Measurements from ENCODE around the gene LRRC42.

Gene LRRC42

GRCh38 chr1:53963460-53963859 is 17.3 kb downstream of the LRRC42 start:
- peaks cover 10% of the 10 kb centered on the region; the same call in 1 of the 2 replicates for H3K36me3 ChIP-seq (ENCODE audit: low read length)
- H2AFZ ChIP-seq (ENCODE audit: low read depth, low read length, severe bottlenecking), result no peak overlapping the region
- 0 out of 2 replicates have a peak, but pooled peaks cover 4% of the 10 kb centered on the region for H3F3A ChIP-seq (ENCODE audit: insufficient read depth)
- no peak overlapping the region for H3K4me3 ChIP-seq (ENCODE audit: insufficient read depth, low read length, poor library complexity, severe bottlenecking)
- H3K27ac ChIP-seq (ENCODE audit: low read depth, low read length), result no peak overlapping the region
- H3K9me3 ChIP-seq (ENCODE audit: insufficient read depth, low read length), result no peaks in the 10 kb centered on the region
- H4K20me1 ChIP-seq (ENCODE audit: low read depth, low read length), result no peaks in the 10 kb centered on the region
- H3K27me3 ChIP-seq (ENCODE audit: low read length), result no peaks in the 10 kb centered on the region
- no peak overlapping the region for H3K4me2 ChIP-seq (ENCODE audit: low read depth, low read length, poor library complexity, severe bottlenecking)
- no peak for TF ChIP-seq CTCF (IDR thresholded peaks at IDR 0.05; ENCODE audit: insufficient read depth, low read length, poor library complexity, severe bottlenecking)
- TF ChIP-seq EZH2phosphoT487 (conservative IDR thresholded peaks at IDR 0.05; ENCODE audit: low read length), result no peak
- H3K9me2 ChIP-seq (replicated peaks; ENCODE audit: insufficient read depth, low read length), result no peaks in the 10 kb centered on the region
- H3K79me2 ChIP-seq (ENCODE audit: insufficient read depth, low read length), result no peaks in the 10 kb centered on the region
- no peak overlapping the region for H3K9ac ChIP-seq (ENCODE audit: low read length)

GRCh38 chr1:53964109-53964508 is 18.0 kb downstream of the LRRC42 start:
- no peaks in the 10 kb centered on the region for H3K27me3 ChIP-seq (ENCODE audit: low read length)

GRCh38 chr1:53966794-53967193 is 20.6 kb downstream of the LRRC42 start:
- H3K4me2 ChIP-seq (ENCODE audit: low read depth, low read length, poor library complexity, severe bottlenecking), result no peak overlapping the region
- no peak overlapping the region for H3K27ac ChIP-seq (ENCODE audit: low read depth, low read length)
- no peaks in the 10 kb centered on the region for H3K9me3 ChIP-seq (ENCODE audit: insufficient read depth, low read length)
- no peaks in the 10 kb centered on the region for H3K27me3 ChIP-seq (ENCODE audit: low read length)
- no peak overlapping the region for H2AFZ ChIP-seq (ENCODE audit: low read depth, low read length, severe bottlenecking)
- no peaks in the 10 kb centered on the region for H4K20me1 ChIP-seq (ENCODE audit: low read depth, low read length)
- no peak overlapping the region for H3K9ac ChIP-seq (ENCODE audit: low read length)
- H3K9me2 ChIP-seq (replicated peaks; ENCODE audit: insufficient read depth, low read length), result no peaks in the 10 kb centered on the region
- no peaks in the 10 kb centered on the region for H3F3A ChIP-seq (ENCODE audit: insufficient read depth)
- H3K36me3 ChIP-seq (ENCODE audit: low read length), result 0 out of 2 replicates have a peak, but pooled peaks cover 8% of the 10 kb centered on the region
- no peak overlapping the region for H3K4me3 ChIP-seq (ENCODE audit: insufficient read depth, low read length, poor library complexity, severe bottlenecking)
- no peak for TF ChIP-seq CTCF (IDR thresholded peaks at IDR 0.05; ENCODE audit: insufficient read depth, low read length, poor library complexity, severe bottlenecking)
- no peak for TF ChIP-seq EZH2phosphoT487 (conservative IDR thresholded peaks at IDR 0.05; ENCODE audit: low read length)
- no peaks in the 10 kb centered on the region for H3K79me2 ChIP-seq (ENCODE audit: insufficient read depth, low read length)

More at GRCh38 chr1:53964109-53964508, 18.0 kb downstream of the LRRC42 start:
- TF ChIP-seq CTCF (IDR thresholded peaks at IDR 0.05; ENCODE audit: insufficient read depth, low read length, poor library complexity, severe bottlenecking) (no peak), EZH2phosphoT487 (conservative IDR thresholded peaks at IDR 0.05; ENCODE audit: low read length) (no peak)
- H4K20me1 ChIP-seq (ENCODE audit: low read depth, low read length), result no peaks in the 10 kb centered on the region
- H3K9ac ChIP-seq (ENCODE audit: low read length), result no peak overlapping the region
- peaks cover 10% of the 10 kb centered on the region; the same call in 1 of the 2 replicates for H3K36me3 ChIP-seq (ENCODE audit: low read length)
- H3K4me3 ChIP-seq (ENCODE audit: insufficient read depth, low read length, poor library complexity, severe bottlenecking), result no peak overlapping the region
- H3K4me2 ChIP-seq (ENCODE audit: low read depth, low read length, poor library complexity, severe bottlenecking), result no peak overlapping the region
- H2AFZ ChIP-seq (ENCODE audit: low read depth, low read length, severe bottlenecking), result no peak overlapping the region
- 0 out of 2 replicates have a peak, but pooled peaks cover 4% of the 10 kb centered on the region for H3F3A ChIP-seq (ENCODE audit: insufficient read depth)
- no peak overlapping the region for H3K27ac ChIP-seq (ENCODE audit: low read depth, low read length)
- no peaks in the 10 kb centered on the region for H3K9me2 ChIP-seq (replicated peaks; ENCODE audit: insufficient read depth, low read length)
- no peaks in the 10 kb centered on the region for H3K9me3 ChIP-seq (ENCODE audit: insufficient read depth, low read length)
- no peaks in the 10 kb centered on the region for H3K79me2 ChIP-seq (ENCODE audit: insufficient read depth, low read length)

Measured in SU-DHL-6 (cell line).